Esophagus muscularis mucosa (tissue), 3 donors: ENCODE measurements around the gene OR6K2.

Experiments
- EP300 ChIP-seq: sonication (generic); formaldehyde crosslinking; IDR thresholded peaks from one replicate; pipeline ENCODE4 v1.6.1; 2017; ENCODE audit warnings: antibody characterized with exemption
- POLR2AphosphoS5 ChIP-seq, 2 donors: sonication (generic); formaldehyde crosslinking; IDR thresholded peaks; one replicate each; pipeline ENCODE4 v1.6.1; 2017; ENCODE audit warnings: antibody characterized with exemption in 2 of 2

- no peak for TF ChIP-seq POLR2AphosphoS5 (IDR thresholded peaks at IDR 0.05)
- no peak for TF ChIP-seq EP300
These were observed 14.3 kb upstream of the OR6K2 start for GRCh38 chr1:158714754-158715153.
